ENCODE results near the gene PRKD1. TPM values are rescaled to one million over a fixed set of nuclear protein-coding genes. Genes with fewer than 3 reads are reported as not detected.
"Not testable (repeated sequence)": the region's sequence is repeated elsewhere in the genome, so short reads cannot be mapped to it uniquely, and the experiment has no call there.

Gene PRKD1
- total and polyA plus RNA-seq, 2 donors, result 2.5 to 5.6 TPM

- DNase-seq (ENCODE audit: low read depth in 6 of 9, low spot score in 9 of 9); H3K27me3 ChIP-seq (ENCODE audit: control insufficient read depth in 2 of 2, insufficient read depth in 1 of 2, low read length in 1 of 2); H3K27ac ChIP-seq (ENCODE audit: low read depth in 1 of 2, low read length in 1 of 2); H3K36me3 ChIP-seq (ENCODE audit: control insufficient read depth in 2 of 2, insufficient read depth in 2 of 2, low read length in 1 of 2); H3K4me1 ChIP-seq (ENCODE audit: control insufficient read depth in 2 of 2, insufficient read depth in 2 of 2, low read length in 2 of 2); H3K9me3 ChIP-seq (ENCODE audit: control insufficient read depth in 2 of 2, insufficient read depth in 1 of 2, low read length in 1 of 2); H3K4me3 ChIP-seq (ENCODE audit: low read length in 2 of 2): not testable (repeated sequence)
- 94% methylated on average over 1 of the region's 1 CpG for WGBS
Observed at GRCh38 chr14:29777142-29777541, 150.5 kb downstream of the PRKD1 start.

GRCh38 chr14:29773990-29774389, 153.7 kb downstream of the PRKD1 start:
- DNase-seq (ENCODE audit: low read depth in 6 of 9, low spot score in 9 of 9), result no peak
- Histone ChIP-seq H3K36me3 (ENCODE audit: control insufficient read depth in 2 of 2, insufficient read depth in 2 of 2, low read length in 1 of 2) (no peaks in the 10 kb centered on the region), H3K27ac (ENCODE audit: low read depth in 1 of 2, low read length in 1 of 2) (no peak overlapping the region), H3K9me3 (ENCODE audit: control insufficient read depth in 2 of 2, insufficient read depth in 1 of 2, low read length in 1 of 2) (peaks cover 0 to 12% of the 10 kb centered on the region in 2 donors), H3K4me3 (ENCODE audit: low read length in 2 of 2) (no peak overlapping the region), H3K4me1 (ENCODE audit: control insufficient read depth in 2 of 2, insufficient read depth in 2 of 2, low read length in 2 of 2) (no peaks in the 10 kb centered on the region), H3K27me3 (ENCODE audit: control insufficient read depth in 2 of 2, insufficient read depth in 1 of 2, low read length in 1 of 2) (no peaks in the 10 kb centered on the region)
- WGBS, result 77% methylated on average over 4 of the region's 4 CpGs

- no peak for DNase-seq (ENCODE audit: low read depth in 6 of 9, low spot score in 9 of 9)
- H3K27ac ChIP-seq (ENCODE audit: low read depth in 1 of 2, low read length in 1 of 2), result no peak overlapping the region
- no peaks in the 10 kb centered on the region for H3K4me1 ChIP-seq (ENCODE audit: control insufficient read depth in 2 of 2, insufficient read depth in 2 of 2, low read length in 2 of 2)
- WGBS, result 74% methylated on average over 2 of the region's 2 CpGs
- no peaks in the 10 kb centered on the region for H3K36me3 ChIP-seq (ENCODE audit: control insufficient read depth in 2 of 2, insufficient read depth in 2 of 2, low read length in 1 of 2)
- H3K9me3 ChIP-seq (ENCODE audit: control insufficient read depth in 2 of 2, insufficient read depth in 1 of 2, low read length in 1 of 2), result no peaks in the 10 kb centered on the region
- H3K4me3 ChIP-seq (ENCODE audit: low read length in 2 of 2), result no peak overlapping the region
- no peaks in the 10 kb centered on the region for H3K27me3 ChIP-seq (ENCODE audit: control insufficient read depth in 2 of 2, insufficient read depth in 1 of 2, low read length in 1 of 2)
Observed at GRCh38 chr14:29763342-29763858, 164.2 kb downstream of the PRKD1 start.

GRCh38 chr14:29759521-29760340, 167.9 kb downstream of the PRKD1 start:
- WGBS, result 92% methylated on average over 6 of the region's 6 CpGs
- H3K9me3 ChIP-seq (ENCODE audit: control insufficient read depth in 2 of 2, insufficient read depth in 1 of 2, low read length in 1 of 2), result no peaks in the 10 kb centered on the region
- H3K36me3 ChIP-seq (ENCODE audit: control insufficient read depth in 2 of 2, insufficient read depth in 2 of 2, low read length in 1 of 2), result no peaks in the 10 kb centered on the region
- H3K4me1 ChIP-seq (ENCODE audit: control insufficient read depth in 2 of 2, insufficient read depth in 2 of 2, low read length in 2 of 2), result no peaks in the 10 kb centered on the region
- H3K27ac ChIP-seq (ENCODE audit: low read depth in 1 of 2, low read length in 1 of 2), result no peak overlapping the region
- DNase-seq (ENCODE audit: low read depth in 6 of 9, low spot score in 9 of 9), result peak in 1 of 9 donors; percentile 2
- no peak overlapping the region for H3K4me3 ChIP-seq (ENCODE audit: low read length in 2 of 2)
- no peaks in the 10 kb centered on the region for H3K27me3 ChIP-seq (ENCODE audit: control insufficient read depth in 2 of 2, insufficient read depth in 1 of 2, low read length in 1 of 2)

- DNase-seq (ENCODE audit: low read depth in 6 of 9, low spot score in 9 of 9), result no peak
- WGBS, result 59% methylated on average over 3 of the region's 3 CpGs
Observed at GRCh38 chr14:29757711-29758233, 169.9 kb downstream of the PRKD1 start.

DNA sequence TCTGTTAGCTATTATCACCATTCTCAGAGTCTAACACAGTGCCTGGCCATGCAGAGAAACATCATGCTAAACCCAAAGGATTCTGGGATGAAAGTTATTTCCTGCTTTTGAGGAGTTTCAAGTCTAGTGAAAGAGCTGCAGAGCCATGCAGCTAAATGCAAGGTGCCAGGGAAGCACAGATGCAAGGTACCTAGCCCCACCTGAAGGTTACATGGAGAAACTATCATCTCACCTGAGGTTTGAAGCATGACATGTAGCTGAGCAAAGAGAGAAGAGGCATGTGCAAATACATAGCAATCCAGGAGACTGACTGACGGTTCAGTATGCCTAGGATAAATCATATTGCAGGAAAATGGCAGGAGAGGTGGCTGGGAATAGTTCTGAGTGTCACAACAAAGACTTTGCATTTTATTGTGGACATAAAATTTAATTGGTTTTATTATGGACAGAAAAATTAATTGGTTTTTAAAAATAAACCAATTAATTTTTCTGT, 170.4 kb downstream of the PRKD1 start:
- 78% methylated on average over 1 of the region's 1 CpG for WGBS
- H3K9me3 ChIP-seq (ENCODE audit: control insufficient read depth in 2 of 2, insufficient read depth in 1 of 2, low read length in 1 of 2), result no peaks in the 10 kb centered on the region
- no peaks in the 10 kb centered on the region for H3K36me3 ChIP-seq (ENCODE audit: control insufficient read depth in 2 of 2, insufficient read depth in 2 of 2, low read length in 1 of 2)
- no peak for DNase-seq (ENCODE audit: low read depth in 6 of 9, low spot score in 9 of 9)
- H3K4me1 ChIP-seq (ENCODE audit: control insufficient read depth in 2 of 2, insufficient read depth in 2 of 2, low read length in 2 of 2), result no peaks in the 10 kb centered on the region
- H3K4me3 ChIP-seq (ENCODE audit: low read length in 2 of 2), result no peak overlapping the region
- H3K27ac ChIP-seq (ENCODE audit: low read depth in 1 of 2, low read length in 1 of 2), result no peak overlapping the region
- no peaks in the 10 kb centered on the region for H3K27me3 ChIP-seq (ENCODE audit: control insufficient read depth in 2 of 2, insufficient read depth in 1 of 2, low read length in 1 of 2)

More at GRCh38 chr14:29757711-29758233, 169.9 kb downstream of the PRKD1 start:
- no peaks in the 10 kb centered on the region for H3K27me3 ChIP-seq (ENCODE audit: control insufficient read depth in 2 of 2, insufficient read depth in 1 of 2, low read length in 1 of 2)
- H3K4me1 ChIP-seq (ENCODE audit: control insufficient read depth in 2 of 2, insufficient read depth in 2 of 2, low read length in 2 of 2), result no peaks in the 10 kb centered on the region
- no peak overlapping the region for H3K4me3 ChIP-seq (ENCODE audit: low read length in 2 of 2)
- H3K36me3 ChIP-seq (ENCODE audit: control insufficient read depth in 2 of 2, insufficient read depth in 2 of 2, low read length in 1 of 2), result no peaks in the 10 kb centered on the region
- H3K9me3 ChIP-seq (ENCODE audit: control insufficient read depth in 2 of 2, insufficient read depth in 1 of 2, low read length in 1 of 2), result no peaks in the 10 kb centered on the region
- no peak overlapping the region for H3K27ac ChIP-seq (ENCODE audit: low read depth in 1 of 2, low read length in 1 of 2)

GRCh38 chr14:29756019-29756385, 171.6 kb downstream of the PRKD1 start:
- H3K27ac ChIP-seq (ENCODE audit: low read depth in 1 of 2, low read length in 1 of 2), result no peak overlapping the region
- 98% methylated on average over 1 of the region's 1 CpG for WGBS
- no peaks in the 10 kb centered on the region for H3K36me3 ChIP-seq (ENCODE audit: control insufficient read depth in 2 of 2, insufficient read depth in 2 of 2, low read length in 1 of 2)
- no peak overlapping the region for H3K4me3 ChIP-seq (ENCODE audit: low read length in 2 of 2)
- no peak for DNase-seq (ENCODE audit: low read depth in 6 of 9, low spot score in 9 of 9)
- no peaks in the 10 kb centered on the region for H3K9me3 ChIP-seq (ENCODE audit: control insufficient read depth in 2 of 2, insufficient read depth in 1 of 2, low read length in 1 of 2)
- no peaks in the 10 kb centered on the region for H3K27me3 ChIP-seq (ENCODE audit: control insufficient read depth in 2 of 2, insufficient read depth in 1 of 2, low read length in 1 of 2)
- no peaks in the 10 kb centered on the region for H3K4me1 ChIP-seq (ENCODE audit: control insufficient read depth in 2 of 2, insufficient read depth in 2 of 2, low read length in 2 of 2)

DNA sequence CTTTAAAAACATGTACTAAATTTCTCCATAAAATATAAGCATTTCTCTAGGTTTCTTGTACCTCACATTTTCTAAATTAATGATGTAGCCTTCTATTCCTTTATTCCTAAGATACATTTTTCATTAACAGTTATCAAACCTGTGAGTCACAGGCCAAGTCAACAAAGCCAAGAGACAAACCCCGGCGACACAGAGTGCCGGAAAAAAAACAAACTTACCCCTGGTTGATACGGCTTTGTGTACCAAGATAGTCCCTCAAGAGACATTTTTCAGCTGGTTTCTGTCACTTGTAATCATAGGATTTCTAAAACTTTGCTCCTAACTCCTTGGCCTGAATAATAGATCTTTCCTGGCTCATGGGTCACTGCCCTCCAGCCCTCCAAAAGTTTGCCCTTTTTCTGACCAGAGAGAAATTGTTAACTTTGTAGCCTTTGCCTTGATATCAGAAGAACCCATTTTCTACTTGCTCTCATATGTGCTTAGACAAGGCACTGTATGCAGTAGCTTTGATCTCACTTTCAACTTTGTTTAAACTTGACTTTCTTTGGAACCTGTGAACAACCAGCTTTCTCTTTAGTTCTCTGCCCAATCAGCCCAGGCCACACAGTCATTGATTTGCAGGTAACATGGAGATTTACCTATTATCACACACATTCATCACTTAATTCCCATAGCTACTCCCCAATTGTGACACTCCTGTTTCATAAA, 172.2 kb downstream of the PRKD1 start:
- Histone ChIP-seq H3K4me3 (ENCODE audit: low read length in 2 of 2) (no peak overlapping the region), H3K27me3 (ENCODE audit: control insufficient read depth in 2 of 2, insufficient read depth in 1 of 2, low read length in 1 of 2) (no peaks in the 10 kb centered on the region), H3K9me3 (ENCODE audit: control insufficient read depth in 2 of 2, insufficient read depth in 1 of 2, low read length in 1 of 2) (no peaks in the 10 kb centered on the region), H3K36me3 (ENCODE audit: control insufficient read depth in 2 of 2, insufficient read depth in 2 of 2, low read length in 1 of 2) (no peaks in the 10 kb centered on the region), H3K27ac (ENCODE audit: low read depth in 1 of 2, low read length in 1 of 2) (no peak overlapping the region), H3K4me1 (ENCODE audit: control insufficient read depth in 2 of 2, insufficient read depth in 2 of 2, low read length in 2 of 2) (no peaks in the 10 kb centered on the region)
- 94% methylated on average over 4 of the region's 4 CpGs for WGBS
- DNase-seq (ENCODE audit: low read depth in 6 of 9, low spot score in 9 of 9), result no peak

GRCh38 chr14:29754134-29754533, 173.5 kb downstream of the PRKD1 start:
- Histone ChIP-seq H3K27ac (ENCODE audit: low read depth in 1 of 2, low read length in 1 of 2) (no peak overlapping the region), H3K36me3 (ENCODE audit: control insufficient read depth in 2 of 2, insufficient read depth in 2 of 2, low read length in 1 of 2) (no peaks in the 10 kb centered on the region), H3K4me1 (ENCODE audit: control insufficient read depth in 2 of 2, insufficient read depth in 2 of 2, low read length in 2 of 2) (no peaks in the 10 kb centered on the region), H3K27me3 (ENCODE audit: control insufficient read depth in 2 of 2, insufficient read depth in 1 of 2, low read length in 1 of 2) (no peaks in the 10 kb centered on the region), H3K4me3 (ENCODE audit: low read length in 2 of 2) (no peak overlapping the region), H3K9me3 (ENCODE audit: control insufficient read depth in 2 of 2, insufficient read depth in 1 of 2, low read length in 1 of 2) (no peaks in the 10 kb centered on the region)
- 41% methylated on average over 1 of the region's 1 CpG for WGBS
- no peak for DNase-seq (ENCODE audit: low read depth in 6 of 9, low spot score in 9 of 9)
